H9 (cell line): ENCODE data around the gene LRRC8E. TPM values are rescaled to one million over a fixed set of nuclear protein-coding genes. Genes with fewer than 3 reads are reported as not detected.

Experiments
- DNase-seq: peaks from one replicate; pipeline ENCODE4 v3.0.0-alpha.2; 2017
- H2AFZ ChIP-seq: one replicate; pipeline ENCODE4 v1.6.1; 2013; ENCODE audit warnings: mild to moderate bottlenecking, low read length, control low read depth, moderate library complexity
- H2AK5ac ChIP-seq: 2 replicates; pipeline ENCODE4 v1.6.1; 2013; ENCODE audit warnings: low read length, control low read depth, mixed read lengths; ENCODE audit not compliant: insufficient read length
- H2BK120ac ChIP-seq: one replicate; pipeline ENCODE4 v1.6.1; 2013; ENCODE audit warnings: low read depth, mild to moderate bottlenecking, low read length, control low read depth, inconsistent platforms; ENCODE audit not compliant: poor library complexity, severe bottlenecking
- H2BK12ac ChIP-seq: 2 replicates; pipeline ENCODE4 v1.6.1; 2013; ENCODE audit warnings: low read length, control low read depth, mixed read lengths, low read depth; ENCODE audit not compliant: insufficient read length
- H2BK15ac ChIP-seq: 2 replicates; pipeline ENCODE4 v1.6.1; 2013; ENCODE audit warnings: low read depth, low read length, control low read depth
- H2BK20ac ChIP-seq: one replicate; pipeline ENCODE4 v1.6.1; 2013; ENCODE audit warnings: low read depth, mild to moderate bottlenecking, low read length, control low read depth, inconsistent platforms; ENCODE audit not compliant: poor library complexity, severe bottlenecking
- H2BK5ac ChIP-seq: 2 replicates; pipeline ENCODE4 v1.6.1; 2013; ENCODE audit warnings: low read length, control low read depth, mixed read lengths; ENCODE audit not compliant: insufficient read length
- H3K14ac ChIP-seq: 2 replicates; pipeline ENCODE4 v1.6.1; 2013; ENCODE audit warnings: low read length, control low read depth; ENCODE audit not compliant: insufficient read depth
- H3K18ac ChIP-seq: 2 replicates; pipeline ENCODE4 v1.6.1; 2013; ENCODE audit warnings: low read depth, mild to moderate bottlenecking, mixed read lengths, low read length, control low read depth; ENCODE audit not compliant: insufficient read length
- H3K23ac ChIP-seq: 2 replicates; pipeline ENCODE4 v1.6.1; 2013; ENCODE audit warnings: low read length, control low read depth, mixed read lengths, low read depth; ENCODE audit not compliant: insufficient read length
- H3K23me2 ChIP-seq: 2 replicates; pipeline ENCODE4 v1.6.1; 2013; ENCODE audit warnings: low read depth, mild to moderate bottlenecking, mixed read lengths, low read length, control low read depth; ENCODE audit not compliant: insufficient read length, poor library complexity, severe bottlenecking
- H3K27ac ChIP-seq: 2 replicates; pipeline ENCODE4 v1.5.1; 2013; ENCODE audit warnings: low read length, control low read depth, mixed read lengths, low read depth; ENCODE audit not compliant: insufficient read length
- H3K27me3 ChIP-seq: 2 replicates; pipeline ENCODE4 v1.6.1; 2013; ENCODE audit warnings: low read length, control low read depth, inconsistent platforms; ENCODE audit not compliant: insufficient read depth
- H3K4ac ChIP-seq: 2 replicates; pipeline ENCODE4 v1.6.1; 2013; ENCODE audit warnings: low read depth, mild to moderate bottlenecking, control low read depth, inconsistent platforms, low read length, moderate library complexity
- H3K4me1 ChIP-seq: 2 replicates; pipeline ENCODE4 v1.6.1; 2013; ENCODE audit warnings: low read length, control low read depth, inconsistent platforms; ENCODE audit not compliant: insufficient read depth
- H3K4me2 ChIP-seq: 2 replicates; pipeline ENCODE4 v1.6.1; 2013; ENCODE audit warnings: low read length, control low read depth, mixed read lengths; ENCODE audit not compliant: insufficient read length, insufficient read depth
- H3K56ac ChIP-seq: 2 replicates; pipeline ENCODE4 v1.6.1; 2013; ENCODE audit warnings: low read depth, mild to moderate bottlenecking, mixed read lengths, low read length, control low read depth; ENCODE audit not compliant: insufficient read length
- H3K79me1 ChIP-seq: 2 replicates; pipeline ENCODE4 v1.6.1; 2013; ENCODE audit warnings: low read depth, mild to moderate bottlenecking, moderate library complexity, low read length, control low read depth, inconsistent platforms; ENCODE audit not compliant: insufficient read depth, poor library complexity, severe bottlenecking
- H3K79me2 ChIP-seq: 2 replicates; pipeline ENCODE4 v1.6.1; 2013; ENCODE audit warnings: low read length, control low read depth, inconsistent platforms; ENCODE audit not compliant: insufficient read depth
- H3K9ac ChIP-seq: 2 replicates; pipeline ENCODE4 v1.6.1; 2013; ENCODE audit warnings: low read length, control low read depth, mixed read lengths; ENCODE audit not compliant: insufficient read length; ENCODE audit errors: extremely low read depth
- H3K9me3 ChIP-seq: one replicate; pipeline ENCODE4 v1.6.1; 2013; ENCODE audit warnings: low read depth, low read length, inconsistent platforms; ENCODE audit not compliant: control insufficient read depth
- H3T11ph ChIP-seq: one replicate; pipeline ENCODE4 v1.6.1; 2013; ENCODE audit warnings: mild to moderate bottlenecking, low read length, control low read depth, inconsistent platforms
- H4K20me1 ChIP-seq: one replicate; pipeline ENCODE4 v1.6.1; 2013; ENCODE audit not compliant: control insufficient read depth, insufficient read length, insufficient read depth
- H4K5ac ChIP-seq: 2 replicates; pipeline ENCODE4 v1.6.1; 2013; ENCODE audit warnings: low read depth, mild to moderate bottlenecking, mixed read lengths, low read length, control low read depth; ENCODE audit not compliant: insufficient read length
- H4K8ac ChIP-seq: replicated peaks from 2 replicates; pipeline ENCODE4 v1.6.1; 2013; ENCODE audit warnings: low read length, control low read depth, mixed read lengths, low read depth; ENCODE audit not compliant: insufficient read length
- H4K91ac ChIP-seq: 2 replicates; pipeline ENCODE4 v1.6.1; 2013; ENCODE audit warnings: low read depth, mild to moderate bottlenecking, moderate library complexity, mixed read lengths, low read length, control low read depth; ENCODE audit not compliant: insufficient read length
- H3K27ac Mint-ChIP-seq, 3 experiments: 2 replicates in 2 of 3; 3 replicates in 1 of 3; pipeline ENCODE4 v1.8.0; 2020 to 2021; ENCODE audit warnings: mixed read lengths in 3 of 3, mild to moderate bottlenecking in 1 of 3, moderate library complexity in 1 of 3
- H3K27me3 Mint-ChIP-seq: 2 replicates; pipeline ENCODE4 v1.8.0; 2021; ENCODE audit warnings: low read depth, mild to moderate bottlenecking, moderate library complexity, mixed read lengths
- H3K36me3 Mint-ChIP-seq, 3 experiments: 2 replicates in 2 of 3; 3 replicates in 1 of 3; pipeline ENCODE4 v1.8.0; 2020 to 2021; ENCODE audit warnings: low read depth in 3 of 3, mixed read lengths in 3 of 3; ENCODE audit not compliant: insufficient read depth in 1 of 3
- H3K4me1 Mint-ChIP-seq, 2 experiments: 2 replicates each; pipeline ENCODE4 v1.8.0; 2020; ENCODE audit warnings: mixed read lengths in 2 of 2
- H3K4me3 Mint-ChIP-seq, 2 experiments: 2 replicates in 1 of 2; 3 replicates in 1 of 2; pipeline ENCODE4 v1.8.0; 2020 to 2021; ENCODE audit warnings: mild to moderate bottlenecking in 2 of 2, mixed read lengths in 2 of 2, moderate library complexity in 1 of 2
- H3K9me3 Mint-ChIP-seq, 2 experiments: 2 replicates in 1 of 2; 3 replicates in 1 of 2; pipeline ENCODE4 v1.8.0; 2020; ENCODE audit warnings: mild to moderate bottlenecking in 2 of 2, mixed read lengths in 2 of 2, moderate library complexity in 1 of 2
- CTCF ChIP-seq: fragments of 200-600 bp; sonication (generic); conservative IDR thresholded peaks from 3 replicates; pipeline ENCODE4 v1.8.0; 2021; ENCODE audit warnings: antibody characterized with exemption, mild to moderate bottlenecking
- WGBS: extraction: QIAGEN DNeasy Blood & Tissue Kit; methylation state at CpG from one replicate; pipeline ENCODE4 v1.1.7; 2013; ENCODE audit warnings: missing lambda C conversion rate, low lambda C conversion rate, mixed read lengths; ENCODE audit not compliant: insufficient read length; ENCODE audit errors: extremely low coverage; 5-methylcytosine and 5-hydroxymethylcytosine counted together
- total RNA-seq: library from RNA; stranded (reverse); gene quantifications from 2 replicates; pipeline ENCODE4 v1.2.1, GENCODE V29; 2021

Gene LRRC8E
- total RNA-seq, 1 experiment from 2014 or later = 4.8 TPM

GRCh38 chr19:7918615-7919421 is 30.5 kb downstream of the LRRC8E start:
- H3T11ph ChIP-seq = no peak overlapping the region
- H3K4me1 Mint-ChIP-seq = peaks cover 20 to 27% of the 10 kb centered on the region in 2 experiments
- no peak overlapping the region for H2BK12ac ChIP-seq
- H3K23ac ChIP-seq = no peak overlapping the region
- H3K9me3 Mint-ChIP-seq = no peaks in the 10 kb centered on the region; a peak in 1 of 5 replicates
- no peak overlapping the region for H2BK120ac ChIP-seq
- no peak overlapping the region for H3K14ac ChIP-seq
- H3K9ac ChIP-seq = no peak overlapping the region
- no peaks in the 10 kb centered on the region for H3K9me3 ChIP-seq
- DNase-seq = no peak
- no peak overlapping the region for H2AFZ ChIP-seq
- H3K4me1 ChIP-seq = no peaks in the 10 kb centered on the region
- no peak overlapping the region for H2BK5ac ChIP-seq
- H2AK5ac ChIP-seq = no peak overlapping the region
- no peaks in the 10 kb centered on the region for H4K20me1 ChIP-seq
- H3K27me3 ChIP-seq = peaks cover 16% of the 10 kb centered on the region; the same call in 1 of the 2 replicates
- no peak for TF ChIP-seq CTCF
- H3K27ac ChIP-seq = no peak overlapping the region
- H3K18ac ChIP-seq = no peak overlapping the region
- peak overlapping the region in 1 of 2 experiments; percentile 84; a peak in 4 of 5 replicates for H3K4me3 Mint-ChIP-seq
- H4K91ac ChIP-seq = no peak overlapping the region
- H4K8ac ChIP-seq = no peak overlapping the region
- no peak overlapping the region for H3K4ac ChIP-seq
- peak overlapping the region; percentile 74 for H3K4me2 ChIP-seq
- H3K79me2 ChIP-seq = no peaks in the 10 kb centered on the region
- WGBS = no CpG with 5 or more reads among the region's 42 CpGs
- no peak overlapping the region for H4K5ac ChIP-seq
- peaks cover 17% of the 10 kb centered on the region for H3K23me2 ChIP-seq
- H3K79me1 ChIP-seq = no peaks in the 10 kb centered on the region
- no peak overlapping the region for H2BK15ac ChIP-seq
- peaks cover 7 to 12% (median 9%) of the 10 kb centered on the region in 3 experiments; a peak in 5 of 7 replicates for H3K36me3 Mint-ChIP-seq
- peaks cover 53% of the 10 kb centered on the region for H3K27me3 Mint-ChIP-seq
- H3K27ac Mint-ChIP-seq = no peak overlapping the region
- no peak overlapping the region for H2BK20ac ChIP-seq
- no peak overlapping the region for H3K56ac ChIP-seq
